Measurements from ENCODE around the gene IGIP. TPM values are rescaled to one million over a fixed set of nuclear protein-coding genes. Genes with fewer than 3 reads are reported as not detected.

Gene IGIP
- total RNA-seq, 1 donor from 2014 or later, result 10.4 TPM

DNA sequence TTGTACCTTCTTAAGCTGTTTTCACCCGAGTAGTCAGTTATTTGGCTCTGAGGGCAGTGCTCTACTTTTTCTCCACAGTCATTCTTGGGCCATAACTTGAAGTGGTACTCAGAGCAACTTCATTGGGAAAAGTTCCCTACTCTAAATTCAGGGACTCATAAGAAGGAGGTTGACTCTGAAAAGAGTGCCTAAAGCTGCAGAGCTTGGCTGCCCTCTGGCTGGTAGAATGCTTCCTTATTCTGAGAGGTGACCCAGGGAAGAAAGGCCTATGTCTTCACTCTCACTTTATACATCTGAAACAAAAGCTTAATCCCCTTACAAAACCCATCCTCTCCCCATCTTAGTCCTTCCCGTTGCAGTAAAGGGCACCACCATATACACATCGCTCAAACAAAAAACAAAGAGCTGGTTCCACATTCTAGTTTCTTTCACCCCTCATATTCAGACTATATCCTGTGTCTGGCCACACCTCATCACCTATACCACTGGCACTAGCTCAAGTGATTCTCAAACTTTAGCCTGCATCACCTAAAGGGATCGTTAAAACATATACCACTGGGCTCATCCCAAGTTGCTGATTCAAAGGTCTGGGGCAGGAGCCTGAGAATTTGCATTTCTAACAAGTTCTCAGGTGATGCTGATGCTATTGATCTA, 7.9 kb downstream of the IGIP start:
- no peak for DNase-seq
- intact Hi-C loops (cut with DNase I), result no loop called here
- no peak for ATAC-seq (ENCODE audit: poor library complexity)

DNA sequence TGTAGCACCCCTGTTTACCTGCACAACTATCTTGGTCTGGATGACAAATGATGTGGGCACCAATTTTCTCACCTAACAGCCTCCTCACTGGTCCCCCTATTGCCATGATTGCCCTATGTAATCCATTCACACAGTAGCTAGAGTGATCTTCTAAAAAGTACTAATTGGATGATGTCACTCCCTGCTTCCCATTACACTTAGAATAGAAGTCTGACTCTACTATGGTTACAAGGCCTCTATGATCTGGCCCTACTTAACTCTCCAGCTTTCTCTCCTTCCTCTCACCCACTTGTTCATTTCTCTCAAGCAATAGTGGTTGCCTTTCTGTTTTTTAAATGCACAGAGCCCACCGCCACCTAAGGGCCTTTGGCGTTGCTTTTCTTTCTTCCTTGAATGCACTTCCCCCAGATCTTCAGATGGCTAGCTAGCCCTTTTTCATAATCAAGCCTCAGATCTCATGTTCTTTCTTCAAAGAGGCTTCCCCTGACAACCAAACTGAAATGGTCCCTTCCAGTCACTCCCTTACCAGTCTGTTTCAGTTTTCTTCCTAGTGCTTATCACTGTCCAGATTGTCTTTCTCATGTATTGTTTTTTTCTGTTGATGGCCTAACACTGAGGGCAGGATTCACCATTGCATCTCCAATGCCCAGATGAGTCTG, 8.7 kb downstream of the IGIP start:
- intact Hi-C loops (cut with DNase I), result no loop called here
- DNase-seq (no peak), ATAC-seq (ENCODE audit: poor library complexity) (no peak)

DNA sequence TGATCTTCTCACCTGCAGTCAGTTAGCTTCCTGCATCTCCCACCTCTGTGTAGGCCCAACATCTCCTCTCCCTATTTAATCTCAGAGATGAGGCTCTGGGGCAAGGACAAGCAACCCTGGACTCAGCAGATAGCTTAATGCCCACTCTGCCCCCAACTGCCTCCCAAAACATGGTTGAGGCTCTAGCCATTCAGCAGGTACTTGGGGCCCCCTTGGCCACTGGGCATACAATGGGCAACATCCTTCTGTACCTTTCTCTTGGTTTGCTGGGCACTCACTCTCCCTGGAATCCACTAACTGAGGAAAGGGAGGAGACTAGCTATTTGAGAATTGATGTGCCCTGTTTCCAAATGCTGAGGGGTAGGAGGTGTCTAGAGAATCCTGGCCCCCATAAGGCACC, 9.4 kb downstream of the IGIP start:
- ATAC-seq (ENCODE audit: poor library complexity) (no peak), DNase-seq (no peak)
- intact Hi-C loops (cut with DNase I), result no loop called here

DNA sequence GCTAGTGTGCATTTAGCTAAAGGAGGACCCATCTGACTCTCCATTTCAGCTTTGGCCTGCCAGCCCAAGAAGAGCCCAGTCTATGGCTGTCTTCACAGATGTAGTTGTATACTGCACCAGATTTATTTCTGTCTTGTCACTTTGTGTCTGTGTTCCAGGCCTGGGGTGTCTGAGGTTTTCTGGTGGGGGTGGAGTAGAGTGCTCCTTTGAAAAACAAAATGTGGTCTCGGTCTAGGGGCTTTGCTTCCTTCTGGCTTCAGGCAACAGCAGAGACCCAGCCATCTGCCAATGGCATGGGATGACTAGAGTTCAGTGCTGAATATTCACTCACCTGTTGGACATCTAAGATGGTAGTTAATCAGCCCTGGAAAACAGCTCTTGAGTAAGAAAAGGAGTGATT, 10.9 kb downstream of the IGIP start:
- intact Hi-C loops (cut with DNase I), result no loop called here
- no peak for DNase-seq
- ATAC-seq (ENCODE audit: poor library complexity), result no peak

DNA sequence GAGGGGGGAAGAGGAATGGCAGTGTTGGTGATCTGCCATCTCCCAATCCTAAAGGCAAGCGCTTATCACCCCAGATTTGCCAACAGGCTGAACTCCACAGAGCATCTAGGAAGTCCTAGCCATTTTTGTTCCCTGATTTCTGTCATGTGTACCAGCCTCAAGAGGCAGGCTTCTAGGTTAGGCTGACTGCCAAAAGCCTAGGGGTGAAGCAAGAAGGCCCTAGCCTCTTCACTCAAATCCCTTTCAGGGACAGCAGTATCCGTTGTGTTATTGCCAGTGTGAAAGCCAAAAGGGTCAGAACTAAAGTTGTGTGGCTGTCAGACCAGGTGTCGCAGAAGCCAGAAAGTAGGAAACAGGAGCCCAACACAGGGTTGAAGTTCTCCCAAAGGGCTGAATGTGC, 14.7 kb downstream of the IGIP start:
- intact Hi-C loops (cut with DNase I), result loop anchor here (10.0 kb wide), 1 partner anchor 356 kb away; no protein-coding TSS in a partner anchor
- peak; percentile 83 for ATAC-seq (ENCODE audit: poor library complexity)
- DNase-seq, result no peak

DNA sequence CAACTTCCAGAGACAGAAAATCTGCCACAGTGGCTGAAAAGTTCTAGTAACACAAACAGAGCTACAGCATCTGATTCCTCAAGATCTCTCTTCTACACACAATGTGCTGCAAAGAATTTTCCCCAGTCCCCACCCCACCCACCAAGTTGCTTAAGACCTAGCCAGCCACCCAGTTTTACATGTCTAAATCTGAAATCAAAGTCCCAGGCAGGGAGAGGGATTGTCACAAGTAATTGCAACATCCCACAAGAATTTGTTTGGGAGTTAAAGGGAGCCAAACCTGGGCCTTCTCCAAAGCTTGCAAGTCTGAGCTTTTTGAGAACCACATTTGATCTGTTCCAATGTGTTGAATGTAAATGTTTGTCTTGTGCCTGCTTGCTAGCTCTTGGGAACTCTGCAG, 15.5 kb downstream of the IGIP start:
- DNase-seq (no peak), ATAC-seq (ENCODE audit: poor library complexity) (no peak)
- intact Hi-C loops (cut with DNase I), result loop anchor here (10.0 kb wide), 1 partner anchor 356 kb away; no protein-coding TSS in a partner anchor

DNA sequence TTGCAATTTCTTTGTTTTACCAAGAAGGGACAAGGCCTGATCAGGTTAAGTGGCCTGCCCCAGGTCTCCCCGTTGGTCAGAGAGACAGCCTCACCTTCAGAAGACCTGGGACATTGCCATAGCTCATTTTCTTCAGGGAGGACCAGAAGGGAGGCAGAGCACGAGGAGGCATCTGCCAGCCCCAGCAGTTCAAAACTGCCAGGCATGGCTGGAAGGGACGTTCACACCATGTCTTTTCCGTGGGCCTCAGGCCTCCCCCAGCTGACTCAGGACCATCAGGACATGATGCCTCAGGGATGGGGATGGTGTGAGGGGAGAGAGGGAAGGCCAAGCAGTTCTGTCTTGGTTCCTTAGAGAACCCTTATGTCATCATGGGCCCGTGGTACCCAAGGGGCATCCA, 16.5 kb downstream of the IGIP start:
- DNase-seq (no peak), ATAC-seq (ENCODE audit: poor library complexity) (no peak)
- intact Hi-C loops (cut with DNase I), result loop anchor here (10.0 kb wide), 1 partner anchor 357 kb away; no protein-coding TSS in a partner anchor

DNA sequence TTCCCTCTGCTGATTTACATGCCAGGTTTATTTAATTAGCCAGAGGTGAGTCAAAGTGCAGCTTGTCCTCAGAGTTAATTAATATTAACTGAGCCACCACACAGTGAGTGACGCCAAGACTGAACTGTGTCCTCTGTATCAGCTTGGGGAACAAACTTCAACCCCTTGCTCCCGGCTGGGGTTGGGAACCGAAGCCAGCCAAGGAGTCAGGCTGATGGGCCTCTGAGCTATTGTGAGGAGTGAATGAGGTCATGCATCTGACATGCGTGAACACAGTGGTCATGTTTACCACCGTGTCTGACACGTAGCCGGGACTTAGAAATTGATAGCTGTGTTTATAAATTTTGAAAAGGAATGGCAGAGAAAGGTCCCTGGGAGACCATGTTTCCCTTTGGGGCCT, 17.1 kb downstream of the IGIP start:
- DNase-seq (no peak), ATAC-seq (ENCODE audit: poor library complexity) (no peak)
- intact Hi-C loops (cut with DNase I), result loop anchor here (10.0 kb wide), 1 partner anchor 358 kb away; no protein-coding TSS in a partner anchor

DNA sequence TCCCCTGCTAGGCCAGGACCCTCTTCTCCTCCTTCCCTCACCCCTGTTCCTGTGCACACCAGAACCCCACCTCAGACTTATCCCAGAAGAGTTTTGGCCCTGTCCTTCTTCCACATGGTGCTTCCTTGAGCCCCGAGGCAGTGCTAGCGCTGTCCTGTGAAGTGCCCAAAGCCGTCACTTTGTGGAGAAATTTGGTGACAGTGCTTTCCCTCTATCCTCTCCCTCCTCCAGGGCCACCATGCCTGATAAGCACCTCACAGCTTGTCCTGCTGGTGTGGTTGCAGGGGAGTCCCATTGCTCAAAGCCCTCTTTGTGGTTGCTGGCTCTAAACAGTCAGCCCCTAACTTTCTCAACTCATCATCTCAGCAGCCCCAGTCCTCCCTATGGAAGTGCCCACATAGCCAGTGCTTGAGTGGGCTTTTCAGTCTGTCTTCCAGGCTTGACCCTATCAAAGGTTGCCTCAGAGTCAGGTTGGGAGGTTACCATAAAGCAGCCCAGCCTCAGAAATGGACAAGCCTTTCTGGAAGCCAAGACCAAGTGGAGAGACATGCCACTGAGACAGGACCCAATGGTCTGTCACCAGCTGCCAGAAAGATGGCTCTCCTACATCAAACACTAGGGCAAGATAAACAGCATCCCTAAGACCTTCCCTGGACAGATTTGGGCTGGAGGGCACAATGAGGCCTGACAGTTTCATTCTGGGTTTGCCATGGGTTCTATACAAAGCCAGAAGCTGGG, 18.0 kb downstream of the IGIP start:
- intact Hi-C loops (cut with DNase I), result loop anchor here (10.0 kb wide), 1 partner anchor 359 kb away; no protein-coding TSS in a partner anchor
- ATAC-seq (ENCODE audit: poor library complexity) (no peak), DNase-seq (no peak)

DNA sequence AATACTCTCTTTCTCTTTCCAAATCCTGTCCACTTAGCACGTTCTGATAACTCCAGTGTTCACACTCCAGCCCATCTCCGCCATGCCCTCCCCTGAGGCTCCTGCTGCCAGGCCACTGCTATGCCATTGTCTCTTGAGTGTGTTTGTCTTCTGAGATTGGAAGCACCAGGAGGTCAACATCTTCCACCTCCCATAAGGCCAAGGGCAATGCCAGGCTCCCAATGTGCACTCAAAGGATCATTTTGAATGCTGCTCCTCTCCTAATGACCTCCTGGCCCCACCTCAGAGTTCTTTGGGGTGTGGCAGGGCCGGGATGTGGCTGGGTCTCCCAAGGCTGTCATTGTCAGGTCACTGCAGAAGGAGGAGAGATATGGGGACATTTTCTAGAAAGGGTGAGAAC, 19.5 kb downstream of the IGIP start:
- DNase-seq, result no peak
- intact Hi-C loops (cut with DNase I), result loop anchor here (10.0 kb wide), 1 partner anchor 360 kb away; no protein-coding TSS in a partner anchor
- ATAC-seq (ENCODE audit: poor library complexity), result no peak

DNA sequence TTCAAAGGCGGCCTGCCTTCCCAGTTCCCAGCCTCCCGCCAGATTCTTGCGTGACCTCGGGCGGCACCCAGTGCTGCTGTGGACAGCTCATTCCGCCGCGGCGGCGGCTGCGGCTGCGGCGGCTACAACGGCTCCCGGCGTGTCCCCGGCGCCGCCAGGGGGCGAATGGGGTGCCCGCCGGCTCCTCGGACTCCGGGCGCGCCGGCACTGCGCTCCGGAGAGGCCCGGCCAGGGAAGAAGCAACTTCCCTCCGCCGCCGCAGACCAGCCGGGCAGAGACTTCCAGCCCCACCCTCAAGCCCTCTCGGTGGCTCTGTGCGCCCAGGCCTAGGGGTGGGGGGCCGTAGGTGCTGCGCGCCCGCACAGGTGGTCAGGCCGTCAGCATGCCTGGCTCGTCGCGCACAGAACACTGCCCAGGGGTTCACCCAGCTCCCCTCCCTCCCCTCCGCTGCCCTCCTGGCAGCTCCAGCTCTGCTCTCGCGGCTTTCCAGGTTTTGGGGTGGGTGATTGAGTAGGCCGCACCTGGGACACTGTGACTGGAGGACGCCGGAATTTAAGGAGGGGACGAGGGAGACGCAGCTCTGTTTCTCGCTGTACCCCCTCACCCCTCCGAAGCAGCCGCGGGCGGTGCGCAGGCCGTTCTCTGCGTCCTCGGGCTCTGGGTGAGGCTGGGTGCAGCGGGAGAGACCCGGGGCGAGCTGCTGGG, 20.2 kb downstream of the IGIP start:
- ATAC-seq (ENCODE audit: poor library complexity) (peak; percentile 98), DNase-seq (peak; percentile 87)
- intact Hi-C loops (cut with DNase I), result loop anchor here (10.0 kb wide), 1 partner anchor 361 kb away; no protein-coding TSS in a partner anchor

DNA sequence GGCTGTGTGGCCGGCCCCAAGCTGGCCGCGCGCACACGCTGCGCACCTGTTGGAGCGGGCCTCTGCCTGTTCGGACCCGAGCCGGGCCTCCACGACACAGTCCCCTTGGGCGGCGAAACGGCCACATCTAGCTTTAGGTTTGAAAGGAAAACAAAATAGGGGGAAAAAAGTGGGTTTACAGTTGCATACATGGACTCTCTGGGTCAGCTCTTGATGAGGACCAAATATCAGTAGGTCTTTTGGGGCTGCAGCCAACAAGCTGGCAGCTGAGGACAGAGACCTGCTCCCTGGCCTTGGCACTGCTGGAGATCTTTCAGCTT, 20.7 kb downstream of the IGIP start:
- ATAC-seq (ENCODE audit: poor library complexity) (no peak), DNase-seq (no peak)
- intact Hi-C loops (cut with DNase I), result loop anchor here (10.0 kb wide), 1 partner anchor 362 kb away; no protein-coding TSS in a partner anchor

DNA sequence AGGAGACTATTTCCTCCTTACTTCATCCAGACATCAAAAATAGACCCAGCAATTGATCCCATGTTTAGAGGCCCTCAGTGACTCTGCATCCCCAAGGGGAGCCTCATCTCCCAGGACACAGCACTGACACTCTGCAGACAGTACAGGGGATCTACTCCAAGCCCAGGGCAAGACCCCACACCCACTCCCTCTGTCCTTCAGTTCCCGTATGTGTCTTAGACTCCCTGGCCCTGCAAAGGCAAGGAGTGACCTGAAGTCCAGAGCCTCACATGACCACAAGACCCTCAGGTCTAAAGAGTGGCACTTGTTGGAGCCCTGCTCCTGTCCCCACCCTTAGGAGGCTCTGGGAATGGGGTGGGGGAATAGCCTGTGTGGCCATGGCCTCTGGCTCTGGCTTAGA, 21.7 kb downstream of the IGIP start:
- intact Hi-C loops (cut with DNase I), result loop anchor here (10.0 kb wide), 1 partner anchor 363 kb away; no protein-coding TSS in a partner anchor
- DNase-seq (no peak), ATAC-seq (ENCODE audit: poor library complexity) (no peak)

DNA sequence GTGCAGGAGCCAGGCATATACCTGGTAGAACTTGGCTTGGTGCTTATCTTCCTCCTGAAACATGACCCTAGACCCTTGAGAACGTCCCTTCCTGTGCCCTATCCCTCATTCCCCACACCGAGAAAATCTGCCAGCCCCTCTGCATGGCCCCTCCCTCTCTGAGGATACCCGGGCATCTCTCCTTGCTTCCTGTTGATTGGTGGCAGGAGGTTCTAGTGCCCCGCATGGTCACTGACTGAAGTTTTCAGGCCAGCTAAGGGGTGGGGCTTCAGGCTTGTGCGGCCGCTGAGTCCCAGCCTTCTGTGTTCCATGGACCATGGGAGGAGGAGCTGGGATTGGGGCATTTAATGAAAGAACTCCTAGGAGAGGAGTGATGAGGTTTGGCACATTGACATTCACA, 22.8 kb downstream of the IGIP start:
- DNase-seq (no peak), ATAC-seq (ENCODE audit: poor library complexity) (no peak)
- intact Hi-C loops (cut with DNase I), result loop anchor here (10.0 kb wide), 1 partner anchor 364 kb away; no protein-coding TSS in a partner anchor

DNA sequence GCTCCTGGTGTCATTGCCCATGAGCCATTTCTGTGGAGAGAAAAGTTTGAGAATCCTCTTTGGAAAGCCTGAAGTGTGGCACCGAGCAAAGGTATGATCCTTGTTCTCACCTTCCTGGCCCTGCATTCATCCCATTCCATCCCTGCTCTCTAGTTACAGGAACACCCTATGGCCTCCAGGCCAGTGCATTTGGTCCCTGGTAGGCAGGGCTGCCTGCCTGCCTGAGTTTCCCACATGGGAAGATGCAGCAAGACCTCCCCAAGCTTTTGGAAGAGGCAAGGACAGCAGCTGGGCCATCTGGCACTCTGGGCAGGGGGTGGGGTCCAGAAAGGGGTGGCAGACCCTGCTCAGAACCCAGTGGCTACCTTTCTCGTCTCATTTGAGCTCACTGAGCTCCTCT, 24.5 kb downstream of the IGIP start:
- DNase-seq, result no peak
- intact Hi-C loops (cut with DNase I), result no loop called here
- ATAC-seq (ENCODE audit: poor library complexity), result no peak

DNA sequence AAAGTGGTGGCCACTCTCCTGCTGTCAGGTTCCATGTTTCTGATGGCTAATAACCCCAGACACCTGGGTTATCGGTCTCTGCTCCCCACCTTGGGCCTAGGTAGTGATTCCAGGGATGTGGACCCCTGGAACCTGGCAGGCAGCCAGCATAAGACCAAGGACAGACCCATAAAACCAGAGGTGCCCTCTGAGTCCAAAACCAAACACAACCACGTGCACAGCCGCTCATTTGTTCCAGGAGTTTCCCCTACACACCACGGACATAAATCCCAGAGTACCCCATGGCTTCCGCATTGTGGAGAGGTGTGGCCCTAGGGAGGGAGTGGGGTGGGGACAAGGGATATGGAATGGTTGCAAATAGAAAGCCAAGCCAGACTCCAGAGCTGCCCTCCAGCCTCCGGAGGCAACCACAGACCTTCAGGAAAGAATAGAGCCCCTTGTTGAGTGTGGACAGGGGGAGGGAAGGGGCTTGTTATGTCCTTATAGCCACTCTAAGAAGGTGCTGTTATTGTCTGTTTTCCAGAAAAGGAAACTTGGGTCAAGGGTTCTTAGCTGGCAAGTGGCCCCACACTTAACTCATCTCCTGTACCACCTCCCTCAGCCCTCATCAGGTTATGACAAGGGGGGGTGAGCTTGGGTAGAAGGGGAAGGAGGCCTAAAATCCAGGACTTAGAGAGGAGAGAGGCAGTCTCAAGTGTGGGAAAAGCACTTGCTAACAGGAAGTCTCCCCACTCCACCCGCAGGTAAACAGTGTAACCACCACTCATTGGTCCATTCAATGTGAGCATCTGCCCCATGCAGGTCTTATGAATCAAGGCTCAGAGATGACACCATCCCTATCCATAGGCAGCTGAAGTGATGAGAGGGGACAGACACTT, 25.6 kb downstream of the IGIP start:
- DNase-seq, result no peak
- no peak for ATAC-seq (ENCODE audit: poor library complexity)
- intact Hi-C loops (cut with DNase I), result no loop called here

DNA sequence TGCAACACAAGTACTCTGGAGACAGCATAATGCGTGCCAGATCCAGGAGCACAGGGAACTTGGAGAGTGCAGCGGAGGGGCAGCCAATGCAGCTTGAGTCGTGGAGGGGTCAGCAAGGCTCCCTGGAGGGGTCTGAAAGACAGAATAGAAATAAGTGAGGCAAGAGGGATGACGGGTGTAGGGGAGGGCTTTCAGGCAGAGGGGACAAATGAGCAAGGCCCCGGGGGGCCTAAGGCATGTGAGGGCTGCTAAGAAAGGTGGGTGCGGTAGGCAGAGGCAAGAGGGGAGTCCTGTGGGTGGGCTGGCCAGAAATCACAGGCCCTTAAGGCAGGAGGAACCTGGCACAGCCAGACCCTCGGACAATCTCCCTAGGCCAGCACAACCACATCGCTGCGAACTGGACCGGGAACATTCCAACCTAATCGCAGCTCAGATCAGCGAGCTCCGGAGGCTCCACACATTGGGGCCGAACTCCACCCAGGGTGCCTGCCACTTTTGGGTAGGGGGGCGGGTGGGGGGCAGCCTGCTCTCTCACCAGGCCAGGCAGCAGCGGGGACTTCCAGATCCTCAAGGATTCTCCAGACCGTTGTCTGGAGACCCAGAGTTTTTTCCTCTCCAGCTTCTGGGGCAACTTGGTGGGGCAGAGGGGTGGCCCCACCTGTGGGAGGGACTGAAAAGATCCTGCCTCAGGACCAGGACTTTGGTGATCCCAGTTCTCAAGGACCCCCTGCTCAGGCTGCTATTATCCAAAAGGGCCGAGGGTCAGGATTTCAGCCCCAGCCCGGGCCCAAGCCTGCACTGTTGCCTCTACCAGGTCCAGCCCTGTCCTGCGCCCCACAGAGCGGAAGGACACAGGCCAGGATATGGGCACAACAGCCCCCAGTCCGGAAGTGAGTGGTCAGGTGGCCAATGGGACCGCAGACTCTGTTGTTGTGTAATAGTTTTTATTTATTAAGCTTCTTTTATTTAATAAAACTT, 26.6 kb downstream of the IGIP start:
- ATAC-seq (ENCODE audit: poor library complexity), result no peak
- intact Hi-C loops (cut with DNase I), result no loop called here
- DNase-seq, result no peak
